ENCODE data around the gene RRP15.

The RRP15 gene

DNA sequence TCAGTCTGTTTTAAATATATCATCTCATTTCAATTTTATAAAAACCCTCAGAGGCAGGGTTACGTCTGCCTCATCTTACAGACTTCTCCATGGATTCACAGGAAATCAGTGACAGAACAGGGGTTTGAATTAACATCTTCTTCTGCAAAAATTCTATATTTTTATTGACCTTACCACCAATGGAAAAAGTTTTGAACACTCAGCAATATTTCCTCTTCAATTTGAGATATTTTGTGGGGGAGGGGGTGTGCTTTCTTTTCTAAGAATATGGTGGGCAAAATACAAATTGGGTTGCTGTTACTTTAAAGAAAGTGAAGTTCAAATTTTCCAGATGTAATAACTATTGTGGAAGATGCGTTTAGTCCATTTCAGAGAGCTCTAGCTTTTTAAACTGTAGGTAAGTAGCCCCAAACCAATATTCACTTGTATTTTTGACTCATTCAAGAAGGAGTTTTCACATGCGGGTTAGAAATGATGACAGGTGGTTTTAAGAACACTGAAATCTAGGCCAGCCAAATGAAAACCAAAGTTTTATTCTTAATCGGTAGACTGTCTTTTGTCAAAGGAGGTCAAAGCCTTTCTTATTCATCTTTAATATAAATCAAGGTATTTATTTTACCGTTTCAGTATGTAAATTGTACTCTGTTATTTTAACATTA lies 77.5 kb downstream of the RRP15 start:
- no peak overlapping the region for H3K4me3 ChIP-seq (ENCODE audit: low read depth, low read length)
- in situ Hi-C loops (cut with HindIII; ENCODE audit: low sequenced_read_pairs): no loop called here
- DNase-seq (ENCODE audit: low read depth): no peak
- TF ChIP-seq, protein P1, sequence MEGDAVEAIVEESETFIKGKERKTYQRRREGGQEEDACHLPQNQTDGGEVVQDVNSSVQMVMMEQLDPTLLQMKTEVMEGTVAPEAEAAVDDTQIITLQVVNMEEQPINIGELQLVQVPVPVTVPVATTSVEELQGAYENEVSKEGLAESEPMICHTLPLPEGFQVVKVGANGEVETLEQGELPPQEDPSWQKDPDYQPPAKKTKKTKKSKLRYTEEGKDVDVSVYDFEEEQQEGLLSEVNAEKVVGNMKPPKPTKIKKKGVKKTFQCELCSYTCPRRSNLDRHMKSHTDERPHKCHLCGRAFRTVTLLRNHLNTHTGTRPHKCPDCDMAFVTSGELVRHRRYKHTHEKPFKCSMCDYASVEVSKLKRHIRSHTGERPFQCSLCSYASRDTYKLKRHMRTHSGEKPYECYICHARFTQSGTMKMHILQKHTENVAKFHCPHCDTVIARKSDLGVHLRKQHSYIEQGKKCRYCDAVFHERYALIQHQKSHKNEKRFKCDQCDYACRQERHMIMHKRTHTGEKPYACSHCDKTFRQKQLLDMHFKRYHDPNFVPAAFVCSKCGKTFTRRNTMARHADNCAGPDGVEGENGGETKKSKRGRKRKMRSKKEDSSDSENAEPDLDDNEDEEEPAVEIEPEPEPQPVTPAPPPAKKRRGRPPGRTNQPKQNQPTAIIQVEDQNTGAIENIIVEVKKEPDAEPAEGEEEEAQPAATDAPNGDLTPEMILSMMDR (IDR thresholded peaks at IDR 0.05; ENCODE audit: low read depth, low read length, missing control alignments): no peak

DNA sequence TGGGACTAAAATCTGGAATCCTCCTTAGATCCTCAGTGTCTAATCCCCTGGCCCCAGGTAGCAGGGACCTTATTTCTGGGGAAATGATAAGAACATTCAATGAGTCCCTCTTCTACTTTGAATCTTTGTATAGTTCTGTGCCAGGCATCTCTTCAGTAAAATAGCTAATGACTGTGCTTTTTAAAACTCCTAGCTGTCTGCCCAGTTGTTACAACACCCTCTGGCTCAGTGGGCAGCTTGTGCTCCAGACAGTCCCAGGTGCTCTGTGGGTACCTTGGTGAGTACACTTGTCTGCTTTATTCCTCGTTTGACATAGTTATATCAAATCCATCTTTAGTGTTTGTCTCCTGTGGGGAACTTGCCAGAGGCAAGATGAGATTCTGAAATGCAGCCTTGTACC lies 78.0 kb downstream of the RRP15 start:
- DNase-seq (ENCODE audit: low read depth): no peak
- TF ChIP-seq, protein P1 (IDR thresholded peaks at IDR 0.05; ENCODE audit: low read depth, low read length, missing control alignments): no peak
- no peak overlapping the region for H3K4me3 ChIP-seq (ENCODE audit: low read depth, low read length)
- in situ Hi-C loops (cut with HindIII; ENCODE audit: low sequenced_read_pairs): no loop called here

DNA sequence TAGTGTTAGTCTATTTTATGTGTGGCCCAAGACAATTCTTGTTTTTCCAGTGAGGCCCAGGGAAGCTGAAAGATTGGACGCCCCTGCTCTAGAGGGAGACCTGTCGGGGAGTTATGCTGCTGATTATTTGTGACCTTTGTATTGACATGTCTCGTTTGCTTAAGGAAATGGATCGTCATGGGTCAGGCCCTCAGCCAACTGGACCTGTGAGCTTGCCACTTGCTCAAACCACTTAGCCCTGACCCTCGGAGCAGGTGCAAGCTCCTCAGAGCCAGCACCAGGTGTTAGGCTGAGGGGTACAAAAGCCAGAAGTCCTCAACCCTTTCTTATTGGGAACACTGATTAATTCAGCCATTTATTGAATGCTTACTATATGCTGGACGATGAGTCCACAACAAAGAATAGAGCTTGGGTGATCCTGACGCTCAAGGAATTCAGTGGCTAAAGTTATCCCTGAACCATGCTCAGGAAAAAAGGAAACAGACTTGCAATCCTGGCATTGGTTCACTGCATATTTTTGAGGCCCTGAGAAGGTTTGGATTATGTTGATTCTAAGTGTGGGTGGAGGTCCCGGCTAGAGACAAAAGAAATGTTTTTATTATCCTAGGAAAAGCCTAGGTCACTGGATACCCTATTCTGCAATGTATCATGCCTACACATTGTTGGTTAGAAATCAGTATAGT lies 79.1 kb downstream of the RRP15 start:
- no peak for DNase-seq (ENCODE audit: low read depth)
- TF ChIP-seq, protein P1 (IDR thresholded peaks at IDR 0.05; ENCODE audit: low read depth, low read length, missing control alignments): no peak
- in situ Hi-C loops (cut with HindIII; ENCODE audit: low sequenced_read_pairs): no loop called here
- H3K4me3 ChIP-seq (ENCODE audit: low read depth, low read length): no peak overlapping the region

DNA sequence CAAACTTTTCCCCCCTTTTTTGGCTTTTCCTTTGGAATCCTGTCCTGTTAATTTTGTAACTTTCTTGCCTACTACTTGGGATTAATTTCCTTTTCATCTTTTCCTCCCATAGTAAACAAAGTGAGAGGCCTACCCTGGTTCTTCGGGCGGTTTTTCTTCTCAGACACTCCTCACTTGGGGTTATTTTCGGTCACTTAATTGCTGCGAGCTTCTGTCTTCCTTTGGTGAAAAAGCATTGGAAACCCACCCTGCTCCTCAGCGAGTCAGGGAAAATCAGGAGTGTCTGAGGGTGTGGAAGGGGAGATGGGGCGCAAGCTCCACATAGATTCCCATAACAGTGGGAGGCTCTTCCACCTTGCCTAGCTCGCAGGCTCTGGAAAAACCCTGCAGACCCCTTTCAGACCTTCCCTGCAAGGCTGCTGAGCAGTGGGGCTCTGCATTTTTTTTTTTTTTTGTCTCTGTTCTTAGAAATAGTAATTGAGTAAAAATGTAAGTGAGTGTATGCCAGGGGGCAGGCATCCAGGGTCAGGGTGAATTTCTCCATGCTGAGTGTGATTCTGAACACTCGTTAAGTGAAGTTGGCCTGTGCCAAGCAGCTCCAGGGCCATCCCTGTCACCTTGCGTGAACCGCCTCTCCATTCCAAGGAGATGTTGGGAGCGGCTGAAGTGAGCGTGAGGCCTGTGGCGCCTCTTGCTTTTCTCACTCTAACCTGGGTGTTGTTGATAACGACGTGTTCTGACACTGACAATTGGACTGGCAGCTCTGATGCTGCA lies 80.3 kb downstream of the RRP15 start:
- H3K4me3 ChIP-seq (ENCODE audit: low read depth, low read length): no peak overlapping the region
- in situ Hi-C loops (cut with HindIII; ENCODE audit: low sequenced_read_pairs): loop anchor here (5.0 kb wide), 1 partner anchor 37 kb away; no protein-coding TSS in a partner anchor
- TF ChIP-seq, protein P1 (IDR thresholded peaks at IDR 0.05; ENCODE audit: low read depth, low read length, missing control alignments): no peak
- no peak for DNase-seq (ENCODE audit: low read depth)

DNA sequence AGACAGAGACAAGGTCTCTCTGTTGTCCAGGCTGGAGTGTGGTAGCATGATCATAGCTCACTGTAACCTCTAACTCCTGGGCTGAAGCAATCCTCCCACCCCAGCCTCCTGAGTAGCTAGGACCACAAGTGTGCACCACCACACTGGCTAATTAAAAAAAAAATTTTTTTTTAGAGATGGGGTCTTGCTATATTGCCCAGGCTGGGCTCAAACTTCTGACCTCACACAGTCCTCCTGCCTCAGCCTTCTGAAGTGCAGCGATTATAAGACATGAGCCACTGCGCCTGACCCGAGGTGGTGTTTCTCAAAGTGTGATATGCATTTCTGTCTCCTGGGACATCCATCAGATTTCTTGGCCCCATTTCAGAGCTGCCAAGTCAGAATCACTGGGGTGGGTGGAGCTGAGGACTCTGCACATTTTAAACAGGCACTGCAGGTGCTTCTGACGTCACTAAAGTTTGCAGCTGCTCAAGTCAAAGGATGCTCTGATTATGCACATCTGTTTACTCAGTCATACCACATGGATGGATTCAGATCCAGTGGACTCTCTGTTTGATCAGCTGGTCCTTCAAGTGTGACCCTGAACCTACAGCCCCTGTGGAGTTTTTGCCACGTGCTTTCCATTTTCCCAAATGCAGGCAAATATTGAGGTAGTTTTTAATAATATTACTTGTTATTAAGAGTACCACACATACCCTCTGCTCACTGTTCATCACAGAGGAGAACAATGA lies 81.4 kb downstream of the RRP15 start:
- TF ChIP-seq, protein P1 (IDR thresholded peaks at IDR 0.05; ENCODE audit: low read depth, low read length, missing control alignments): no peak
- in situ Hi-C loops (cut with HindIII; ENCODE audit: low sequenced_read_pairs): loop anchor here (5.0 kb wide), 1 partner anchor 36 kb away; no protein-coding TSS in a partner anchor
- no peak overlapping the region for H3K4me3 ChIP-seq (ENCODE audit: low read depth, low read length)
- no peak for DNase-seq (ENCODE audit: low read depth)

DNA sequence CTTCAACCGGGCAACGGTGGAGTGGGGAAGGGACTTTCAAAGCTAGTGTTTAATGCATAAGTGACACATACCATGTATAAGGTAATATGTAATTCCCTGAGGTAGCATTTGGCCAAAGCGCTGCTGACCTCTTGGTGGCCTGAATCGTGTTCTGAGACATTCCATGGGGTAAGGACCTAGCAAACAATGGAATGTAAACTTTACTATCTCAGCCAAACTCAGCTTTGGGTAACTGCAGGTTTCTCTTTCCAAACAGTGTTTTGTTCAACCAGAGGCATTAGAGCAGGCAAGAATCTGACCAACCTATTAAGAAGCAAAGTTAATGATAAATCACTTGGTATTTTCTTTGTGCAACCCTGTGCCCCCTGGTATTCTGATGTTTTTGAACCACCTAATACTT lies 82.0 kb downstream of the RRP15 start:
- in situ Hi-C loops (cut with HindIII; ENCODE audit: low sequenced_read_pairs): loop anchor here (5.0 kb wide), 1 partner anchor 35 kb away; no protein-coding TSS in a partner anchor
- no peak overlapping the region for H3K4me3 ChIP-seq (ENCODE audit: low read depth, low read length)
- DNase-seq (ENCODE audit: low read depth): no peak
- TF ChIP-seq, protein P1 (IDR thresholded peaks at IDR 0.05; ENCODE audit: low read depth, low read length, missing control alignments): no peak

Data from astrocyte of the cerebellum (primary cell).